Left lobe of liver (tissue), 2 donors: Measurements from ENCODE around the gene GPR157. TPM values are rescaled to one million over a fixed set of nuclear protein-coding genes. Genes with fewer than 3 reads are reported as not detected.
"Not testable (repeated sequence)": the region's sequence is repeated elsewhere in the genome, so short reads cannot be mapped to it uniquely, and the experiment has no call there.

Source experiments
- ATAC-seq: fragments of 200-7000 bp; cut with Tn5 transposase; one replicate; pipeline ENCODE4 v1.9.1; 2020; ENCODE audit warnings: mild to moderate bottlenecking, moderate library complexity
- DNase-seq: peaks from one replicate; pipeline ENCODE4 v3.0.0-alpha.2; 2020; ENCODE audit warnings: low spot score
- total RNA-seq: library from RNA; stranded (reverse); gene quantifications from one replicate; pipeline ENCODE4 v1.2.1, GENCODE V29; 2021
- donor health status: DM: no; HTN: no; CAD: no; lungs with moderate emphysema.
- donor health status: DM: no; HTN: yes; CAD: no.

Gene GPR157
- total RNA-seq, 1 donor from 2014 or later: 8.3 TPM

DNA sequence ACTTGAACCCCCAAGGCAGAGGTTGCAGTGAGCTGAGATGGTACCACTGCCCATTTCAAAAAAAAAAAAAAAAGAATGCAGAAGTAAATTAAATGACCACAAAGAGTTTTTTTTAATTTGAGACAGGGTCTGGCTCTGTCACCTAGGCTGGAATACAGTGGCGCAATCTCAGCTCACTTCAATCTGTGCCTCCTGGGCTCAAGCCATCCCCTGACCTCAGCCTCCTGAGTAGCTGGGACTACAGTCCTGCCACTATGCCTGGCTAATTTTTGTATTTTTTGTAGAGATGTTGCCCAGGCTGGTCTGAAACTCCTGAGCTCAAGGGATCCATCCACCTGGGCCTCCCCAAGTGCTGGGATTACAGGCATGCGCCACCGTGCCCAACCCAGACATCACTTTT lies 20.2 kb upstream of the GPR157 start:
- ATAC-seq: no peak

DNA sequence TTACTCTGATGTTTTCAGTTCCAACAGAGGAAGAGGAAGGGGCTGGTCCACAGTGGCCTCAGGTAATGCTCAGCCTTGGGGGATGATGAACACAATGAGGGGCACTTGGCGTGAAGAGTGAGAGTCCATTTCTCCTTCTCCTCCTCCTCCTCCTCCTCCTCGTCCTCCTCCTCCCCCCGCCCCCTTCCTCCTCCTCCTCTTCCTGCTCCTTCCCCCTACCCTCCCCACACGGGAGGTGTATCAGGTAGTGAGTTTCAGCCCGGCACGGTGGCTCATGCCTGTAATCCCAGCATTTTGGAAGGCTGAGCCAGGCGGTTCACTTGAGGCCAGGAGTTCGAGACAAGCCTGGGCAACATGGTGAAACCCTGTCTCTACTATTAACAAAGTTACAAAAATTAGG lies 17.3 kb upstream of the GPR157 start:
- ATAC-seq (no peak), DNase-seq (no peak)

More for the DNA sequence above, 20.2 kb upstream of the GPR157 start:
- no peak for DNase-seq

DNA sequence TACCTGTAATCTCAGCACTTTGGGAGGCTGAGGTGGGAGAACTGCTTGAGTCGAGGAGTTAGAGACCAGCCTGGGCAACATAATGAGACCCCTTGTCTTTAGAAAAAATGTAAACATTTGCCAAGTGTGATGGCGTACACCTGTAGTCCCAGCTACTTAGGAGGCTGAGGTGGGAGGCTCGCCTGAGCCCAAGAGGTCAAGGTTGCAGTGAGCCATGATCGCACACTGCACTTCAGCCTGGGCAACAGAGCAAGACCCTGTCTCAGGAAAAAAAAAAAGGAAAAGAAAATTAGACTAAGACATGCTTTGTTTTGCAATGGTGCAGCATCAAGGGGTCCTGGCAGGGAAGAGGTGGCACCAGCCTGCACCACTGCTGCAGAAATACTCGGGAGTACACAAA lies 16.8 kb upstream of the GPR157 start:
- DNase-seq (no peak), ATAC-seq (no peak)

DNA sequence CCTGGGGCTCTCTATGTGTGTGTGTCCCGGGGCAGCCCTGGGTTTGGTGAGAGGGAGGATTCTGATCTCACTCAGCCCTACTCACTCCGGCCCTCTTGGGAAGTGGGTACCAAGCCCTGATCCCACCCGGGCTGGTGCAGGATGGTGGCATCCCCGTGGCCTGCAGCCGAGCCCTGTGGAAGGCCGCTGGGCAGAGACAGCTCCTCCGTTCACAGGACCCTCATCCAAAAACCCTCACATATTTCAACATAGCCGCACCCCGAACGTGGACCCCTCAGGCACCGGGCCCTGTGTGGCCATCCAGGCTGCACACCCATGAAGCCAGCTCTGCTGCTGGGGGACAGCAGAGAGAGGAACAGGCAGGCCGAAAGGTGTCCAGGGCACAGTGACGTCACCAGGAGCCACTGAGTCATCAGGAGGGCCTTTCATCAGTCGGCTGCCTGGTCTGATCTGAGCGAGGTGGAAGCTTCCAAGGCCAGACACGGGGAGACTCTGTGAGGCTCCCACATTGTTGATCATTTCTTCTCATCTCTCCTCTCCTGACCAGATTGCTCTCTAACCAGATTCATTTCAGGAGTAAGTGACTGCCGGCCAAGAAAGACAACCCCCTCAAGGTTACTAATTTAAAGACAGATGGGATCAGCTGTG lies 16.2 kb upstream of the GPR157 start:
- DNase-seq (no peak), ATAC-seq (no peak)

DNA sequence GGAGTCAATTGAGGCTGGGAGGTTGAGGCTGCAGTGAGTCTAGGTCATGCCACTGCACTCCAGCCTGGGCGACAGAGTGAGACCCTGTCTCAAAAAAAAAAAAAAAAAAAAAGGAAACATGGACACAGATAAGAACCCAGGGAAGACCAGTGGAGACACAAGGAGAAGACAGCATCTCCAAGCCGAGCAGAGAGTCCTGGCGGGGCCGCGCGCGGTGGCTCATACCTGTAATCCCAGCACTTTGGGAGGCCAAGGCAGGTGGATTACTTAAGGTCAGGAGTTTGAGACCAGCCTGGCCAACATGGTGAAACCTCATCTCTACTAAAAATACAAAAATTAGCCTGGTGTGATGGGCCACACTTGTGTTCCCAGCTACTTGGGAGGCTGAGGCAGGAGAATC lies 15.6 kb upstream of the GPR157 start:
- not testable (repeated sequence) for DNase-seq, ATAC-seq

DNA sequence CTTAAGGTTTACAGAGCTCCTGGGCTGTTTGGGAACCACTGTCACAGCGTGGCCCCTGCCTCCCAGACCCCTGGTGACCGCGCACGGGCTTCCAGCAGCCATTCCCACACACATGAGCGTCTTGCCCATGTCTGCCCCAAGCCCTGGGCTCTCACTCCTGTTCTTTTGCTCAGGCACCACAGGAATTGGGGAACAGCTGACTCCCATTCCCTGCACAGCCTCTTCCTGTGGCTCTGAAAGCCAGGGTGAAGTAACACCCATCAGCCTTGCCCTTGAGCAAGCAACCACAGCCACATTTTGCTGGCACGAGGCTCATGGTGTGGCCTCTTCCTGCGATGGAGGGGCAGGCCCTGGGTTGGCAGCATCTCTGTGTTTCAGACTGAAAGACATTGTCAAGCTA lies 14.3 kb upstream of the GPR157 start:
- no peak for DNase-seq
- no peak for ATAC-seq

DNA sequence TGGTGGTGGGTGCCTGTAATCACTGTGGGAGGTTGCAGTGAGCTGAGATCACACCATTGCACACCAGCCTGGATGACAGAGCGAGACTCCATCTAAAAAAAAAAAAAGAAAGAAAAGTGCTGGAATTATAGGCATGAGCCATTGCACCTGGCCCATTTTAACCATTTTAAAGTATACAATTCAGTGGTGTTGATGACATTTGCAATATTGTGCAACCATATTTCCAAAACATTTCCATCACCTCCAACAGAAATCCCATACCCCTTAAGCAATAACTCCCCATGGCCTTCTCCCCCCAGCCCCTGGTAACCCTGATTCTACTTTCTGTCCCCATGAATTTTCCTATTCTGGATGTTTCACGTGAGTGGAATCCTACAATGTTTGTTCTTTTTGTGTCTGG lies 11.0 kb upstream of the GPR157 start:
- ATAC-seq: no peak
- DNase-seq: no peak

DNA sequence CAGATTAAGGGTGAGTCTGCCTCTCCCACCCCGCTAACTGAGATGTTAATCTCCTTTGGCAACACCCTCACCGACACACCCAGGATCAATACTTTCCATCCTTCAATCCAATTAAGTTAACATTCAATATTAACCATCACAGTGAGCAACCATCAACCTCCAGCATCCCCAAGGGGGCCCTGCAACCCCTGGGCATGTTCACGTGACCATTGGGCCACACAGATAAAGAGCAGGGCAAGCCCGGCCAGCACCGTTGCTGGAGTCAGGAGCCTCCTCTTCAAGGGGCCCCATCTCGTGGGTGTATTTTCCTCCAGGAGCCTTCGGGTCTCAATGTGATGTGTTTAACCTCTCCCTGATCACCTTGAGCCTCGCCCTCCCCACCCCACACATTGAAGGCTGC lies 8.0 kb upstream of the GPR157 start:
- no peak for DNase-seq
- no peak for ATAC-seq

DNA sequence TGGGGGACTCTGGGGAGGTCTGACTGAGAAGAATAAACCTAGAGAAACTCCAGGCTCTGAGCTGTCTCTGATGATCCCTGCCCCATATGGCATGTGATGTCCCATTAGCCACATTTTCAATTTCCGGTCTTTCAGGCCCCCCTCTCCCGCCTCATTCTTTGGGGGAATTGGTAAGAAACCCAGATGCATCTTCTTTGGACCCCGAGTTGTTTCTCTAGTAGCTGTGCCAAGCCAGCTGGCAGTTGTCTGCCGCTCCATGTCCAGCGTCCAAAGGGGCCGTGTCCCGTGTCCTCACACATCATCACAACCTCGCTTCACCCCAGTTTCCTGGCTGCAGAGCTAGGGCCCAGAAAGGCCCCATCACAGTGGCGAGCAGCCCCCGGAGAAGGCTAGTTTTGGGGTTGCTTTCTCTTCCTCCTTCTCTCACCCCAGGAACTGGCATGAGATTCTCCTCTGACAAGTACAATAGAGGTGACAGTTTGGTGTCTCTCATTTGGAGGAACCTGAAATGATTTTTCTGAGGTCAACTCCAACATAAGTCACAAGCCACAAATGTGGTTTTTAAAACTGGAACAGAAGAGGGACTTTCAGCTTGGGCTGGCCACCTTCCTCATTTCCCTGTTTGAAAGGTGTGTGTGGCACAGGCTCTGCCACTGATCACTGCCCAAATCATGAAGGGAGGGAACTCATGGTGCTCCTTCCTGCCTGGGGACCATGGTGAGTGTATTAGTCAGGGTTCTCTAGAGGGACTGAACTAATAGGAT lies 6.4 kb upstream of the GPR157 start:
- no peak for DNase-seq
- no peak for ATAC-seq

DNA sequence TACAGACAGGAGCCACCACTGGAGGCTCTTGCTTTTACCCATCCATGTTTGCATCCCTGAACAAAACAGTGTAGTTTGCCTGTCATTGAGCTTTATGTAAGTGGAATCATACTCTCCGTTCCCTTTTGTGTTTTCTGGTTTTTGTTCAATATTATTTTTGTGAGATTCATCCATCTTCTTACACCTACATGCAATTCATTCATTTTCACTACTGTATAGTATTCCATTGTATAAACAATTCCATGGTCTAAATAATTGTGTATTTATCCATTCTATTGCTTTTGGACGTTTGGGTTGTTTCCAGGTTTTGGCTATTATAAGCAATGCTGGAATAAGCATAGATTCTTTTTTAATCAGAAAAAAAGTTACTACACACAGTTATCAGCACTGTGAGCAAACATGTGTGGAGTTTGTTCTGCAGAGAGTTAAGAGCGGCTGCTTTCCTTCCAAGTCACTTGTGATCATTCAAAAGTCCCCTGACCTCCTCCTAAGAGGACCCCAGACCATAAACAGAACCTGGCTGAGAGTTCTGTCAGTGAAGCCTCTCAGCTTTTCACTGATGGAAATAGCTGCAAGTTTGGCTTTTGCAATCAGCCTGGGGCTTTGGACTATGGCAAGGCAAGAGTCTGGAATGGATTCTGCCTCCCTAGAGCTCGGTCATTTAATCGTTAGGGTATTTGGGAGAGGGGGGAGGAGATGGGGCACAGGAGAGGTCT lies 5.1 kb upstream of the GPR157 start:
- no peak for DNase-seq
- no peak for ATAC-seq

DNA sequence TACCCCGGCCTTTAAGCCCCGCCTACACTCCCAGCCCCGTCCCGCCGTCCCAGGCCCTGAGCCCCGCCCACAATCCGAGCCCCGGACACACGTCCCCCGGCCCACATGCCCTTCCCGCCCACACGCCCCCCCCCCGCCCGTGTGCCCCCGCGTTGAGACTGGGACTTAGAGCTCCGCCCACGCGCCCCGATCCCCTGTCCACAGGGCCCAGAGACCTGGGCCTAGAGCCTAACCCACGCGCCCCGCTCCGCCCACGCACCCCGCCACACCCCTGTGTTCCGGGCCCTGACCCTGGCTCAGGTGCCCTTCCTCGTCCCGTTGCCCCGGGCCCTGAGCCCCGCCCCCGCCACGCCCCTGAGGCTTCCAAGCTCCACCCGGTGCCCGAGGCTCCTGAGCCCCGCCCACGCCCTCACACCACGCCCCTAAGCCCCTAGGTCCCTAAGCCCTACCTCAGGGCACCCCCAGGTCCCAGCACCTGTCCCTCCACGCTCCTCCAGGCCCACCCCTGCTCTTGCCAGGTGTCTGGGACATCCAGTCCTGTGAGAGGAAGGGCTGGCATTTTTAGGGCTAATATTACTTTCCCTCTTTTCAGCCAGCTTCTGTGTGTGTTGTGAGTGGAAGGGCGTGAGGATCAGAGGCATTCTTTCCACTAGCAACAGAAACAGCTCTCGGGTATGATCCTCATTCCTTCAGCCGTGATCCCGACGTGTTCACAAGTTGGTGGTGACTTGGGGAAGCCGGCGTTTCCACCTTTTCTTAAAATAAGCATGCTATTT lies 552 bp upstream of the GPR157 start:
- DNase-seq (peak; percentile 97), ATAC-seq (peak; percentile 83)

DNA sequence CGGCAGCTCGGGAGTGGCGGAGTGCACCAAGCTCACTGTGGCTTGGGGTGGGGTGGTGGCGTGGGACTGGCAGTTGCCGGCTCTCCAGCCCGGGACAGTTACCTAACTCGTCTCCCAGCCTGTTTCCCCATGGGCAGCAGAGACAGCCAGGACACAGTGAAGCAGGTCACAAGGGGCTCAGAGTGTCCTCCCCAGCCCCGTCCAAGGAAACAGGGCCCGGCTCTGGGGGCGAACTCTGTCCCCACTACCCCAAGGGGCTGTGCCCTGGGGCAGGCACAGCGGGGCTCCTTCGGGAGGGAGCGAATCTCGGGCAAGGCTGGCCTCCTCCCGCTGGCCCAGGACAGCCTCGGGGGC lies 759 bp downstream of the GPR157 start:
- ATAC-seq (peak; percentile 58), DNase-seq (peak; percentile 70)

DNA sequence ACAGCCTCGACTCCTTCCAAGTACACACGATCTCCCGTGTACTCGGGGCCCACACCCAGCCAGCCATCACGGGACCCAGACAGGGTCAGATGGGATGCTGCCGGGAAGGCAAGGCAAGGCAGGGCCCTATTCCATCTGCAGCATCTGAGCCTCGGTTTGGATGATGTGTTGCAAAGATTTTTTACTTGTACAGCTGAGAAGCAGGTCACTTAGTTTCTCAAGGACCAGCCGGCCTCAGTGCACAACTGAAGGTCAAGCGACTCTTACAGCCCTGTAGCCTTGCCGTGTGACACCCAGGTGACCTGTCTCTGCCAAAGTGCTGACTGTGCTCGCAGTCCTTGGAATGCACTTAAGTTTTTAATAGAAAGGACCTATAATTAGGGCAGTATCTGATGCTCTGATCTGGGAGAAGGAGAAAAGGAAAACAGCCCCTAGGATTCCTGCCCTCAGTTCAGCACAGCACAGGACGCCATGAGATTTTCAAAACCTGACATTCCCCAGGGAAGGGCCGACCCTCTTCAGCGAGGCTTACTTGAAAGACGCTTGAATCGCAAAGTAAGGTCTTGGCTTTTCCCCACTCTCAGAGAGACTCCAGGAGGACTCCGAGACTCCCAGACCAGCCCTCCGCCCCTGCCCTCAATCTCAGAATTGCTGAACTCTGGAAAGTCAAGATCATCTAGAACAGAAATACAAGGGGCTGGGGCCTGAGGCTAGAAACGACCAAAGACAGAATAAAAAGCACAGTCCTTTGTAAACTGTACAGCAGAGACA lies 1.3 kb downstream of the GPR157 start:
- ATAC-seq: no peak
- no peak for DNase-seq

DNA sequence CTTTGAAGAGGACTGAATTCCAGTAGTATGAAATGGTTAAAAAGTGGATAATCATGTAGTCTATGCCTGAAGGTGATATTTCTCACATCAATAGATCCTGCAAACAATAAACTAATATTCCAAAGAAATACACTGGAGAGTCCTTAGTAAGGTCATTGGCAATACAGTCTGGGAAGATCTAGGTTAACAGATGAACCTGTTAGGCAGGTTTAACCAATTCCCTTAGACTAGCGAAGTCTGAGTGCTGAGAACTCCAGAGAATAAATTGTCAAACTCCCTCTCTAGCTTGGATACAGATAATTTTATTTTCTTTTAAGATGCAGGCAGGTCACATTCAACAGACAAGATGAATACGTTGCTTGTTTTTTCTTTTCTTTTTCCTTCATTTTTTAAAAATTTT lies 2.4 kb downstream of the GPR157 start:
- ATAC-seq (no peak), DNase-seq (no peak)

DNA sequence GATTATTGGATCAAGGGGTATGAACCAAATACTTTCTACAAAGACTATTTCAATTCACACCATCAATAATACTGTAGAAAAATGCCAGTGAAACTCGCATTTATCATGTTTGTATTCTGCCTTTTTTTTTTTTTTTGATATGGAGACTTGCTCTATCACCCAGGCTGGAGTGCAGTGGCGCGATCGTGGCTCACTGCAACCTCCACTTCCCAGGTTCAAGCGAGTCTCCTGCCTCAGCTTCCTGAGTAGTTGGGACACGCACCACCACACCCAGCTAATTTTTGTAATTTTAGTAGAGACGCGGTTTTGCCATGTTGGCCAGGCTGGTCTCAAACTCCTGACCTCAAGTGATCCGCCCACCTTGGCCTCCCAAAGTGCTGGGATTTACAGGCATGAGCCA lies 3.1 kb downstream of the GPR157 start:
- ATAC-seq, DNase-seq: not testable (repeated sequence)

DNA sequence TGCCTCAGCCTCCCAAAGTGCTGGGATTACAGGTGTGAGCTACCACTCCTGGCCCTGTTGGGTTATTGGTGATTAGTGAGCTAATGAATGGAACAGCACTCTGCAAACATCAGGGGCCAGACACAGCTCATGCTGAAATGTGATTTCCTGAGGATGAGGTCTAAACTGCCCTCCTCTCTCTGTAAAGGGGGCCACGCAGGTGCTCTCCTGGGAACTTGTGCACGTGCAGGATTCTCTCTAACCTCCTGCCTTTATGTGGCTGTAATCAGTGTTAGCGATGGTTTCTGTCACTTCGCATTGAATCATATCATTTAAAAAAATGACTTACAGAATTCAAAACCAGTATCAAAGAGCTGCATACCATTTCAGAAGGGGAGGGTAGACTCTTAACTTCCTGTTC lies 3.6 kb downstream of the GPR157 start:
- ATAC-seq (no peak), DNase-seq (no peak)

DNA sequence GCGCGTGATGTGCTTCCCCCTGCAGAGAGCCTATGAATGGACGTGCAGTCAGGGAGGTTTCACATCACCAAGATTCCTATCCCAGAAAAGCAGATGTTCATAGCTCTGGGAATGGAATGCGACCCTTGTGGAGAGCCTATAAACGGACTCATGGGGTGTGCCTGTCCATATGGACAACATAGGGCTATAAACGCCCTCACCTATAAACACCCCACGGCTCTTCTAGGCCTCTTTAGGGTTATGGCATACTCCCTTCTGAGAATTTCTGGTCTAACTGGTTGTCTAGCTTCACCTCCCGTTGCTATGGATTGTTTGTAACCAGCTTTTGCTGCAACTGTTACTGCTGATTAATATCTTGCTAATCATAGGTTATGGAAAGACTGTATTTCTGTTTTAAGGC lies 4.5 kb downstream of the GPR157 start:
- not testable (repeated sequence) for ATAC-seq, DNase-seq

DNA sequence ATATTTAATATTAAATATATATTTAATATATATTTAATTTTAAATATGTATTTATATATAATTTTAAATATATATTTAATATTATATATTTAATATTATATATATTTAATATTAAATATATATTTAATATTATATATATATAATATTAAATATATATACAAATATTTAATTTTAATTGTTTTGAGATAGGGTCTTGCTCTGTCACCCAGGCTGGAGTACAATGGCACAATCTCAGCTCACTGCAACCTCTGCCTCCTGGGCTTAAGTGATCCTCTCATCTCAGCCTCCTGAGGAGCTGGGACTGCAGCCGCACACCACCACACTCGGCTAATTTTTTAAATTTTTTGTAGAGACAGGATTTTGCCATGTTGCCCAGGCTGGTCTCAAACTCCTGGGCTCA lies 5.2 kb downstream of the GPR157 start:
- ATAC-seq, DNase-seq: not testable (repeated sequence)

DNA sequence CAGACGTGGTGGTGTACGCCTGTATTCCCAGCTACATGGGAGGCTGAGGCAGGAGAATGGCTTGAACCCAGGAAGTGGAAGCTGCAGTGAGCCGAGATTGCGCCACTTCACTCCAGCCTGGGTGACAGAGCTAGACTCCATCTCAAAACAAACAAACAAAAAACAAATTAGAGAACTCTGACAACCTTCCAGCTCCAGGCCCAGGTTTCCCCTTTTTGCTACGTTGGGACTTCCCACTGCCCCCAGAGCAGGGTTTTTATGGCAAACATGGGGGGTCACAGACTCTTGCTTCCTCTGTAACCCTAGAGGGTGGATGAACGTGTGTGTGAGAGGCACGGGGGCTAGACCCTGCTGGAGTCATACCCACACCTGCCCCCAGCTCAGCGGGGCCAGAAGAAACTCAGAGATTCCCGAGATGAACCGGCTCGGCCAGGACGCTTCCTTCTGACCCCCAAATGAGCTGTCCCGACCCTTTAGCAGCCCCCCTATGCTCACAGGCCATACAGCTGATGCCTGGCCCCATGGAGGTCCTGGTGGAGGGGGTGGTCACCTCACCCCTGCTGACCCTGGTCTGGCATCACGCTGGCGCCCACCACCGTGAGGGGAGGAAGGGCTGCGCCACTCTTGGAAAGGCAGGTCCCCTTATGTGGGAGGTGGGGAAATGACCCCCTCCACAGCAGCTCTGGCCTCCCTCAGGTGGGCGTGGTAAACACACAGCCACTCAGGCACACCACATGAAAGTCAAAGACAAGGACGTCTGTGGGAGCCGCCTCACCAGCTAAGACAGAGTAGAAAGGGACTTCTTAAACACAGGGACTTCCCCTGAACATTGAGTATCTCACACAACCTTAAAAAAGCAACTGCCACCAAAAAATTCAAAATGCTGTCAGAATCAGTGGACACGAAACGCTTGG lies 7.1 kb downstream of the GPR157 start:
- ATAC-seq (no peak), DNase-seq (no peak)
